GM19467 (cell line): Measurements from ENCODE around the gene ZBTB5.
"Not testable (repeated sequence)": the region's sequence is repeated elsewhere in the genome, so short reads cannot be mapped to it uniquely, and the experiment has no call there.

Experiments
- ATAC-seq: cut with Tn5 transposase; IDR thresholded peaks from one replicate; pipeline ENCODE4 v1.9.1; 2021; ENCODE audit warnings: mild to moderate bottlenecking, moderate library complexity; ENCODE audit not compliant: unreplicated experiment

The ZBTB5 gene

GRCh38 chr9:37408933-37409710 lies 56.1 kb downstream of the ZBTB5 start:
- peak; percentile 79 for ATAC-seq

GRCh38 chr9:37407468-37407867 lies 57.8 kb downstream of the ZBTB5 start:
- no peak for ATAC-seq

DNA sequence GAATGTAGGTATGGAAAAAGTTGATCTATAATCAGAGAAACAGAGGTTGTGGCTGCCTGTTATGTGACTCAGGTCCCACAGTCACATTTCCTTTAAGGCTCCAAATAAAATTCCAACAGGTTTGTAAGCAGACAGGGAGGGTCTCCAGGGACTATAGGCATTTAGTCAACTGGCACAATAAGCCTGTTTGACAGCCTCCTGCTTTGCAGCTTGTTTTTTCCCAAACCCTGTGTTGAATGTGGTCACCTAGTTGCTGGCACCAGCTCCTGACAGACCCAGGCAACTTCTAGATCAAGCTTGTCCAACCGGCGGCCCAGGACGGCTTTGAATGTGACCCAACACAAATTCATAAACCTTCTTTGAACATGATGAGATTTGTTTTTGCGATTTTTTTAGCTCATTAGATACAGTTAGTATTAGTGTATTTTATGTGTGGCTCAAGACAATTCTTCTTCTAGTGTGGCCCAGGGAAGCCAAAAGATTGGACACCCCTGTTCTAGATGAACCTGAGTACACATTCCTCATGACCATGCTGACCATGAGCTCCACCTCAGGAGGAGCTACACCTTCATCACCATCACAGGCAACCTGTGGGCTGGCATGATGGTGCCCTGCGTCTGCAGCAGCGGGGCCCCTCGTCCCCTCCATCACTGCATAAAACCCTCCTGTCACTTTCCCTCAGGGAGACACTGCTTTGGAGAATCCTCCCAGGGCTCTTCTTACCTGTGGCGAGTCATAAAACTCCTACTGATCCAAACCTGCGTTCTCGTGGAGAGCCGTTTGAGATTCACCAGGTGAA lies 58.4 kb downstream of the ZBTB5 start:
- ATAC-seq, result no peak

DNA sequence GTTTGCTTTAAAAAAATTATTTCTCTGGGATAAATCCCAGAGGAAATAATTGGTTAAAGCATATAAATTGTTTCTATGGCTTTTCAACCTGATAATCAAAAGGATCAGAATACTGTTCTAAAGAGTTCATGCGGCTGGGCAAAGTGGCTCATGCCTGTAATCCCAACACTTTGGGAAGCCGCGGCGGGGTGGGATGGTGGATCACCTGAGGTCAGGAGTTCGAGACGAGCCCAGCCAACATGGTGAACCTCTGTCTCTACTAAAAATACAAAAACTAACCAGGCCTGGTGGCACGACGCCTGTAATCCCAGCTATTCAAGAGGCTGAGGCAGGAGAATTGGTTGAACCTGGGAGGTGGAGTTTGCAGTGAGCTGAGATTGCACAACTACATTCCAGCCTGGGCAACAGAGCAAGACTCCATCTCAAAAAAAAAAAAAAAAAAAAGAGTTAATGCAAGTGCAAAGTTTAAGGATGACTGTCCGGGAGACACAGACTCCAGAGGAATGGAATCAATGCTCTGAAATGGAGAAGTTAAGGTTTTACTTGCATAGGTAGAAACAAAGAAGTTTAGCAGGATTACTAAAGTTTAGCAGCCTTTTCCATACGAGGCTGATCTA lies 59.4 kb downstream of the ZBTB5 start:
- no peak for ATAC-seq

- ATAC-seq, result no peak
These were observed 59.9 kb downstream of the ZBTB5 start for GRCh38 chr9:37405350-37405749.

GRCh38 chr9:37404590-37404989 lies 60.7 kb downstream of the ZBTB5 start:
- no peak for ATAC-seq

GRCh38 chr9:37399336-37399735 lies 65.9 kb downstream of the ZBTB5 start:
- ATAC-seq, result no peak

DNA sequence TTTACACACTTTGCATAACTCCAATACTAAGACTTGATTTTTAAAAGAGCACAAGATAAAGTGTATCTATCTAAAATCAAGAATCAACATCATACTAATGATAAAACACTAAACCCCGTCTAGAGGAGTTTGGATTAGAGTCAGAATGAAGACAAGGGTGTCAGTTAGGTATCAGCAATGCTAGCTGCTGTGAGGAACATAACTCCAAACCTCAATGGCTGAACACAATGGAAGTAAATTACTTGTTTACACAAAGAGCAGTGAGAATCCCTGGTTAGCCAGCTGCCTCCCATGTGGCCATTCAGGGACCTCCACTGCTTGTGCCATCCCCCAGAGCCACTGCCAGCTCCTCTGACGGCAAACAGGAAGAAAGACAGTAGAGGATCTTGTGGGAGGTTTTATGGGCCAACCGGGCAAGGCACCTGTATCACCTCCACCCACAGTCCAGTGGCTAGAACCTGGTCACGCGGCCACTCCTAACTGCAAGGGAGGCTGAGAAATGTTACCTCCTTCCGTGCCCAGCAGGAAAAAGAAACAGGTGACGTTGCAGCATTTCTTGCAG lies 66.7 kb downstream of the ZBTB5 start:
- no peak for ATAC-seq

DNA sequence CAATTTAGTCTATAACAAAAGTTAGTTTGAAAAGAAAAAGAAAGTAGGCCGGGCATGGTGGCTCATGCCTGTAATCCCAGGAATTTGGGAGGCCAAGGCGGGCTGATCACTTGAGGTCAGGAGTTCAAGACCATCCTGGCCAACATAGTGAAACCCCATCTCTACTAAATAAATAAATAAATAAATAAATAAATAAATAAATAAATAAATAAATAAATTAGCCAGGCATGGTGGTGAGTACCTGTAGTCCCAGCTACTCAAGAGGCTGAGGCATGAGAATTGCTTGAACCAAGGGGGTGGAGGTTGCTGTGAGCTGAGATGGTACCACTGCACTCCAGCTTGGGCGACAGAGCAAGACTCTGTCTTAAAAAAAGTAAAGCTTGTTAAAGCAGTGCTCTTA lies 67.3 kb downstream of the ZBTB5 start:
- ATAC-seq, result not testable (repeated sequence)

GRCh38 chr9:37395663-37396062 lies 69.6 kb downstream of the ZBTB5 start:
- no peak for ATAC-seq

DNA sequence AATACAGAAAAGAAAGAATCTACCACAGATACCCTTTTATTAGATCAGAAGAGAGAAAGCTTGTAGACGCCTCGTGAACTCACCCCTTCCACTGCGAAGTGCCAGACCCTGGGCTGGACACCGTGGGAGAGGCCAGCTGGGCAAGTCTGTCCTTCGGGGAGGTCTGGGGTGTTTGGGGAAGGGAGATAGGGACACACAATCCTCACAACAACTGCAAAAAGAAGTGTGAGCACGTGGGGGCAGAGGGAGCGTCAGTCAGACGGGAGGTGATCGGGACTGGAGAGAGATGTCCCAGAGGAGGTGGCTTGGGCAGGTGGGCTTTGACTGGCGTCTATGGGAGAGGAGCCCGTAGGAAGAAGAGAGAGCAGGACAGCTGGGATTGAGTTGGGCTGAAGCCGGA lies 70.0 kb downstream of the ZBTB5 start:
- no peak for ATAC-seq

DNA sequence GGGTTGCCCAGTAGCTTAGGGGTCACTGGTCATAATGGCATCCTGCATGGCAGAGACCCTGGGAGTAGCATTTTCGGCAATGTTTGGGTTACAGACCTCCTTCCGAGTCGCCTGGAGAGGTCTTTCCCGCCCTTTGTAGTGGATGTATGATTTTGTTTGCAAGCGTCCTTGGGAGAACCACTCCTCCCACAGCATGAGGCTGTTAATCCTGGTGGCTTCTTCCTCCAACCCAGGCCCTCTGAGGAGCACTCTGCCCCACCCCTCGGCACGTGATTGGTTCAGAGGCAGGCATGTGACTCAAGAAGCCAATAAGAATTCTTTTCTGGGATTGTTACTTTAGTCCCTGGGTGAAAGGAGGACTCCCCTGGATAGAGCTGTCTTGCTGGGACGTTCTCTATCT lies 73.0 kb downstream of the ZBTB5 start:
- no peak for ATAC-seq

DNA sequence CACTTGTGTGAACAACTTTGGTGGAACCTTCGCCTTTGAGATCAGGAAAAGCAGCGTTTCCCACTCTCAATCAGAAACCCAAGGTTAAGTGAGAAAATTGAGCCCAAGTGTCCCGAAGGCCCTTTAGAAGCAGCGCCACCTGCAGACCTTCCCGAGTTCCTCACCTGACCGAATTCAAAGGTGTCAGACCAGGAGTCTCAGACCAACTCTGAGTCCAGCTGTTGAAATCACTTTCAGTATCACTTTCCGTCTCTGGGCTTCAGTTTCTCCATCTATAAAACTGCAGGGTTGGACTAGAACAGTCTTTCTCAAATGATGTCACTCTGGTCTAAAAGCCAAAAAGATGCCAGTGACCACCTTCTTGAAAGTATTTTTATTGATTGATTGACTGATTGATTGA lies 74.5 kb downstream of the ZBTB5 start:
- ATAC-seq, result peak; percentile 72
